ENCODE data around the gene SHQ1. TPM values are rescaled to one million over a fixed set of nuclear protein-coding genes. Genes with fewer than 3 reads are reported as not detected.

SHQ1 gene
- total RNA-seq, 1 experiment from 2014 or later = 32.5 TPM

GRCh38 chr3:72794079-72794478 lies 54.2 kb downstream of the SHQ1 start:
- no peaks in the 10 kb centered on the region for H3K9me3 Mint-ChIP-seq
- no peaks in the 10 kb centered on the region for H3K27me3 ChIP-seq (ENCODE audit: insufficient read depth, low read length)
- no peak overlapping the region for H3K27ac Mint-ChIP-seq
- no peak overlapping the region for H2AK5ac ChIP-seq (ENCODE audit: insufficient read length, low read length)
- no peak overlapping the region for H3K4me3 Mint-ChIP-seq
- H3K27me3 Mint-ChIP-seq (ENCODE audit: low read depth) = no peaks in the 10 kb centered on the region
- TF ChIP-seq CTCF (conservative IDR thresholded peaks at IDR 0.05) = no peak
- H3K27ac ChIP-seq (ENCODE audit: insufficient read length, low read depth, low read length) = no peak overlapping the region
- H4K91ac ChIP-seq (ENCODE audit: insufficient read length, low read depth, low read length) = no peak overlapping the region
- H2BK15ac ChIP-seq (ENCODE audit: low read depth, low read length) = no peak overlapping the region
- no peak overlapping the region for H2BK120ac ChIP-seq (ENCODE audit: low read depth, low read length, poor library complexity, severe bottlenecking)
- H3K36me3 Mint-ChIP-seq (ENCODE audit: insufficient read depth in 1 of 3, low read depth in 3 of 3) = peaks cover 7 to 29% (median 15%) of the 10 kb centered on the region in 3 experiments
- H3K79me1 ChIP-seq (ENCODE audit: insufficient read depth, low read depth, low read length, poor library complexity, severe bottlenecking) = no peaks in the 10 kb centered on the region
- H2AFZ ChIP-seq (ENCODE audit: low read length) = no peak overlapping the region
- no peak overlapping the region for H3K23ac ChIP-seq (ENCODE audit: insufficient read length, low read depth, low read length)
- no peak overlapping the region for H3K18ac ChIP-seq (ENCODE audit: insufficient read length, low read depth, low read length)
- H3K9ac ChIP-seq (ENCODE audit: extremely low read depth, insufficient read length, low read length) = no peak overlapping the region
- H3T11ph ChIP-seq (ENCODE audit: low read length) = no peak overlapping the region
- H3K23me2 ChIP-seq (ENCODE audit: insufficient read length, low read depth, low read length, poor library complexity, severe bottlenecking) = no peaks in the 10 kb centered on the region
- H4K5ac ChIP-seq (ENCODE audit: insufficient read length, low read depth, low read length) = no peak overlapping the region
- DNase-seq = no peak
- H2BK20ac ChIP-seq (ENCODE audit: low read depth, low read length, poor library complexity, severe bottlenecking) = no peak overlapping the region
- H4K8ac ChIP-seq (replicated peaks; ENCODE audit: insufficient read length, low read depth, low read length) = no peak overlapping the region
- H3K4me1 ChIP-seq (ENCODE audit: insufficient read depth, low read length) = peaks cover 7% of the 10 kb centered on the region; the same call in 1 of the 2 replicates
- H3K79me2 ChIP-seq (ENCODE audit: insufficient read depth, low read length) = no peaks in the 10 kb centered on the region
- H3K56ac ChIP-seq (ENCODE audit: insufficient read length, low read depth, low read length) = no peak overlapping the region
- no peak overlapping the region for H2BK5ac ChIP-seq (ENCODE audit: insufficient read length, low read length)
- no peak overlapping the region for H3K14ac ChIP-seq (ENCODE audit: insufficient read depth, low read length)
- no peak overlapping the region for H3K4ac ChIP-seq (ENCODE audit: low read depth, low read length)
- H3K9me3 ChIP-seq (ENCODE audit: control insufficient read depth, low read depth, low read length) = no peaks in the 10 kb centered on the region
- no peak overlapping the region for H2BK12ac ChIP-seq (ENCODE audit: insufficient read length, low read depth, low read length)
- H3K4me1 Mint-ChIP-seq = peaks cover 24 to 38% of the 10 kb centered on the region in 2 experiments
- H3K4me2 ChIP-seq (ENCODE audit: insufficient read depth, insufficient read length, low read length) = no peak overlapping the region
- H4K20me1 ChIP-seq (ENCODE audit: control insufficient read depth, insufficient read depth, insufficient read length) = peaks cover 3% of the 10 kb centered on the region
- WGBS (ENCODE audit: extremely low coverage, insufficient read length, low lambda C conversion rate) = no CpG with 5 or more reads among the region's 3 CpGs
